Epithelial cell of proximal tubule (primary cell): ENCODE data around the gene PIK3R1. TPM values are rescaled to one million over a fixed set of nuclear protein-coding genes. Genes with fewer than 3 reads are reported as not detected.

Experiments used
- DNase-seq: peaks from one replicate; pipeline ENCODE4 v3.0.0-alpha.2; 2011; ENCODE audit warnings: low read depth
- H3K4me3 ChIP-seq: 2 replicates; pipeline ENCODE4 v1.5.1; 2011; ENCODE audit warnings: low read depth, mild to moderate bottlenecking, low read length
- total RNA-seq: library from RNA; depleted of rRNA; stranded (reverse); fragments of >200 nt; gene quantifications from 2 replicates; pipeline ENCODE4 v1.2.3, GENCODE V29; 2015
- TF ChIP-seq, protein P1 (sequence below): conservative IDR thresholded peaks from 2 replicates; pipeline ENCODE4 v1.5.1; 2012; ENCODE audit warnings: low read depth, mild to moderate bottlenecking, low read length

Gene PIK3R1
- total RNA-seq, 1 donor from 2014 or later, result 5.9 TPM

DNA sequence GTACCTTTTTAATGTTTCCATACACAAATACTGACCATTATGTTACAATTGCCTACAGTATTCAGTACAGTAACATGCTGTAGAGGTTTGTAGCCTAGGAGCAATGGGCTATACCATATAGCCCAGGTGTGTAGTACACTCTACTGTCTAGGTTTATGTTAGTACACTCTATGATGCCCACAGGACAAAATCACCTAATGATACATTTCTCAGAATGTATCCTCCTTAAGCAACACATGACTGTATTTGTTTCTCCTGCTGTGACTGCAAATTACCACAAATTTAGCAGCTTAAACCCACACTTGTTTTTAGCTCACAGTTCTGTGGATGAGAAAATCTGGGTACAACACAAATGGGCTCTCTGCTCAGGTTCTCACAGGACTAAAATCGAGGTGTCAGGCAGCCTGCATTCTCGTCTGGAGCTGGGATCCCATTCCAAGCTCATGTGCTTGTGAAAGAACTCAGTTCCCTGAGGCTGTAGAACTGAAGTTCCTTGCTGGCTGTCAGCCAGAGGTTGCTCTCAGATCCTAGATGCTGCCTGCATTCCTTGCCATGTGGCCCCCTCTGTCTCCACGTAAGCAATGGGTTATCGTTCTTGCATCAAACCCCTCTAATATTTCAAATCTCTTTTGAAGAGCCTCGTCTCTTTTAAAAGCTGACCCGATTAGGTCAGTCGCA lies 38.6 kb upstream of the PIK3R1 start:
- TF ChIP-seq, protein P1, sequence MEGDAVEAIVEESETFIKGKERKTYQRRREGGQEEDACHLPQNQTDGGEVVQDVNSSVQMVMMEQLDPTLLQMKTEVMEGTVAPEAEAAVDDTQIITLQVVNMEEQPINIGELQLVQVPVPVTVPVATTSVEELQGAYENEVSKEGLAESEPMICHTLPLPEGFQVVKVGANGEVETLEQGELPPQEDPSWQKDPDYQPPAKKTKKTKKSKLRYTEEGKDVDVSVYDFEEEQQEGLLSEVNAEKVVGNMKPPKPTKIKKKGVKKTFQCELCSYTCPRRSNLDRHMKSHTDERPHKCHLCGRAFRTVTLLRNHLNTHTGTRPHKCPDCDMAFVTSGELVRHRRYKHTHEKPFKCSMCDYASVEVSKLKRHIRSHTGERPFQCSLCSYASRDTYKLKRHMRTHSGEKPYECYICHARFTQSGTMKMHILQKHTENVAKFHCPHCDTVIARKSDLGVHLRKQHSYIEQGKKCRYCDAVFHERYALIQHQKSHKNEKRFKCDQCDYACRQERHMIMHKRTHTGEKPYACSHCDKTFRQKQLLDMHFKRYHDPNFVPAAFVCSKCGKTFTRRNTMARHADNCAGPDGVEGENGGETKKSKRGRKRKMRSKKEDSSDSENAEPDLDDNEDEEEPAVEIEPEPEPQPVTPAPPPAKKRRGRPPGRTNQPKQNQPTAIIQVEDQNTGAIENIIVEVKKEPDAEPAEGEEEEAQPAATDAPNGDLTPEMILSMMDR, result no peak
- no peak for DNase-seq

DNA sequence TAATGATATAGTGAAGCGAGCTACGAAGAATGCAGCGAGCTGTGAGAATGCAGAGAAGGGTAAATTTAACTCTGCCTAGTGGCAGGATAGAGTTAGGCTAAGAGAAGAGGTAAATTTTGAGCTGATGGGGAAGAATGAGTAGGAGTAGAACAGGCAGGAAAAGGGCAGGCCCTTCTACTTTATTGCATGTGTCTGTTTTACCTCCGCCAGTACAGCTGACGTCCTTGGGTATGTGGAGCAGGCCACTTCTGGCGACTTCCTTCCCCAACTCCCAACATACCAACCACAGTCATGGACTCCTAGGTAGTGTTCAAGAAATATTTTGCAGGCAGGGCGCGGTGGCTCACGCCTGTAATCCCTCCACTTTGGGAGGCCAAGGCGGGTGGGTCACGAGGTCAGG lies 37.9 kb upstream of the PIK3R1 start:
- TF ChIP-seq, protein P1, result no peak
- DNase-seq, result no peak
- H3K4me3 ChIP-seq, result no peak overlapping the region

More for the DNA sequence above, 38.6 kb upstream of the PIK3R1 start:
- H3K4me3 ChIP-seq, result no peak overlapping the region

DNA sequence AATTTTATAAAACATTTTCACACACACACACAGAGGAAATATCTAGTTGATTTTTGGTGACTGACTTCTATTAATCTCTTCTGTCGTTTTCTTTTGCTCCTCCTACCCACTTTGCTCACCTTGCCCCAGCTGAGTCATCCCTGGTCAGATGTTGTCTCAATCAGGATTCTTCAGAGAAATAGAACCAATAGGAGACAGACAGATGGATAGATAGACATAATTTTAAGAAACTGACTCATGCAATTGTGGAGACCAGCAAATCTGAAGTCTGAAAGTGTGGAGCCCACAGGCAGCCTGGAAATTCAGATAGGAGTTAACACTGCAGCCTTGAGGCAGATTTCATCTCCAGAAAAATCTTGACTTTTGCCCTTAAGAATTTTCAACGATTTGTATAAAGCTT lies 37.0 kb upstream of the PIK3R1 start:
- H3K4me3 ChIP-seq, result no peak overlapping the region
- TF ChIP-seq, protein P1, result no peak
- no peak for DNase-seq

DNA sequence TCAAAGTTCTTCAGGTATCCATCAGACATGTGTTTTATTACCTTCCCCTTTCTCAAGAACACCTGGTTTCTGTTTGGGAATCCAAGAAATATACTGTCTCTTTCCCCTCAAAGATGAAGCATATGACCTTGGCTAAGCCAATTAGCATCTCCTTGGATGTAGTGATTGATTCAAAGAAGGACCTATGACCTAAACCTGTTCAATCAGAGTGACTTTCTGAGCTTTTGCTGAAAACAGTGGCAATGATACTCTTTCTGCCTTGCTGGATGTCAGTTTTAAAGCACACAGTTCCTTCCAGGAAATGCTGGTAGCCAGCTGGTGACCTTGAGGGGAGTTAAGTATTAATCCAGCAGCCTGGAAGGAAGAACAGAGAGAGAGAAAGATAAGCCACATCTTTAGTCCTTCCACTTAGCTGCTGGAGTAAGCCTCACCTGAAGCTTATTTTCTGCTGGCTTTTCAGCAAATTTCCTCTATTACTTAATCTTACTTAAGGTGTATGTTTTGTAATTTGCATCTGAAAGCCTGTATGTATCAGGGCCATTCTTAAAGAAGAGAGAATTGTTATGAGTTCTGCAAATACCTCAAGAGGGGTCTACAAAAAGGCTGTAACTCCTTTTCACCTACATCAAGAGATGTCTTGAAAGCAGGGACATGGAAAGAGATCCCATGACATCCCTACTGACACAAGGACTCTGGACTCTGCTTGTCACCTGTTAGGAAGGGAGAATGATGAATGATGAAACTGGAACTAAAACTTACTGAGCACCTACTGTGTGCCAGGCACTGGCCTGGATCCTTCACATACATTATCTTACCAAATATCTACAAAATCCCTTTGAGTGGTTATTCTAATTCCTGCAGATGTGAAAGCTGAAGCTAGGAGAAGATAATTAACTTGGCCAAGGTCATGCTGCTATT lies 35.2 kb upstream of the PIK3R1 start:
- no peak overlapping the region for H3K4me3 ChIP-seq
- no peak for DNase-seq
- TF ChIP-seq, protein P1, result no peak

DNA sequence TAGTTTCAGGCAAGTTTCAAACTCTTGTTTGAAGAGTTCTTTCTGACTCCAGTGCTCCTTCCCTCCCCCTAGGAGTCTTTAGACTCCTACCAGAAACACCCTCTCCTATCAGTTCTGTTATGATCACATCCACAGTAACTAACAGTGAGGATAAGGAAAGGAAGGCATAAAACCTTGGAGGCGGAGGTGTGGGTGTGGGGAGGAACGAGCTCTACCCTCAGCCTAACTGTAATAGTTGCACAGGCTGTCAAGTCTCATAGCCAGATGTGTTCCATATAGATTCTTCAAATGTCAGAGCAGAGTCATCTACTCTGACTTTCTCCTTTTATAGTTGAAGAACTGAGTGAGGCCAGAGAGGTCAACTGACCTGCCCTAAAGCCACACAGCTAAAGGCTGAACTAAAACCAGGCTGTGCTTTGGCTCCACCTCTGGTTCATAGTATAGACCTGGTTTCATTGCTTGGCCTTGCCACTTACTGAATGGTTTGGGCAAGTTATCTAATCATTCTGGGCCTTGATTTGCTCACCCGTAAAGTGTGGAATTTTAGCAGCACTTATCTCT lies 34.4 kb upstream of the PIK3R1 start:
- no peak overlapping the region for H3K4me3 ChIP-seq
- DNase-seq, result no peak
- TF ChIP-seq, protein P1, result no peak

DNA sequence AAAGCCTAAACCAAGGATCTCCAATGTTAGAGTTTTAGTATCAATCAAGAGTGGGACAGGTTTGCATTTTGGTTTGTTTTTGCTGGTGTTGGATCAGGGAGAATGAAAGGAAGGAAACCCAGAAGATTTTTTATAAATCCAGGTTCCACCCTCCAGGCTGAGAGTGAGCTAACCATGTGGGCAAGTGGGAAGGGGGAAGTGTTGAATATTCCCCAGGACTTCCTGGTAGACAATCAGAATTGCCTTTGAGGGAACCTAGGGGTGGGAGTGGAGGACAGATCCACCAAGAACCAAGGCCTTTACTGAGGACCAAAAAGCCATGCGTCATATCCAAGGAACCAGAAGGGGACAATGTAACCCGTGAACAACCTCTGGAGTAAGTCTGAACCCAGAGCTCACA lies 33.5 kb upstream of the PIK3R1 start:
- no peak overlapping the region for H3K4me3 ChIP-seq
- no peak for DNase-seq
- TF ChIP-seq, protein P1, result no peak
